Stimulated activated CD8-positive, alpha-beta memory T cell treated with anti-CD3 and anti-CD28 coated beads, Interleukin-7, amount 100 ng/mL, for 4 hours (primary cell): ENCODE data around the gene TPRG1L.

Experiments used
- DNase-seq, 2 donors: peaks; one replicate each; pipeline ENCODE4 v3.0.0-alpha.2; 2020; ENCODE audit warnings: low read depth in 2 of 2

Gene TPRG1L

GRCh38 chr1:3593745-3594144 lies 31.1 kb upstream of the TPRG1L start:
- DNase-seq, result no peak

GRCh38 chr1:3594706-3595377 lies 30.0 kb upstream of the TPRG1L start:
- no peak for DNase-seq

- no peak for DNase-seq
These were observed 28.9 kb upstream of the TPRG1L start for GRCh38 chr1:3595949-3596348.

GRCh38 chr1:3596663-3597598 lies 27.9 kb upstream of the TPRG1L start:
- DNase-seq, result no peak

- DNase-seq, result no peak
These were observed 27.2 kb upstream of the TPRG1L start for GRCh38 chr1:3597599-3597964.

GRCh38 chr1:3598051-3598491 lies 26.7 kb upstream of the TPRG1L start:
- DNase-seq, result no peak

GRCh38 chr1:3598522-3599285 lies 26.1 kb upstream of the TPRG1L start:
- no peak for DNase-seq

- no peak for DNase-seq
These were observed 25.5 kb upstream of the TPRG1L start for GRCh38 chr1:3599286-3599811.

- DNase-seq, result no peak
These were observed 25.0 kb upstream of the TPRG1L start for GRCh38 chr1:3599816-3600215.

GRCh38 chr1:3600354-3600753 lies 24.5 kb upstream of the TPRG1L start:
- DNase-seq, result no peak

- no peak for DNase-seq
These were observed 23.1 kb upstream of the TPRG1L start for GRCh38 chr1:3601743-3602142.

GRCh38 chr1:3602375-3602774 lies 22.4 kb upstream of the TPRG1L start:
- DNase-seq, result no peak

GRCh38 chr1:3603156-3603555 lies 21.7 kb upstream of the TPRG1L start:
- no peak for DNase-seq

GRCh38 chr1:3603571-3604467 lies 21.0 kb upstream of the TPRG1L start:
- DNase-seq, result no peak

GRCh38 chr1:3604468-3604974 lies 20.3 kb upstream of the TPRG1L start:
- DNase-seq, result no peak

- DNase-seq, result no peak
These were observed 19.6 kb upstream of the TPRG1L start for GRCh38 chr1:3604997-3605823.

GRCh38 chr1:3606779-3607702 lies 17.8 kb upstream of the TPRG1L start:
- DNase-seq, result no peak

GRCh38 chr1:3607703-3608065 lies 17.1 kb upstream of the TPRG1L start:
- DNase-seq, result no peak

GRCh38 chr1:3608154-3608553 lies 16.7 kb upstream of the TPRG1L start:
- DNase-seq, result no peak
